GM21367 (cell line): Measurements from ENCODE around the gene USF1.
"Not testable (repeated sequence)": the region's sequence is repeated elsewhere in the genome, so short reads cannot be mapped to it uniquely, and the experiment has no call there.

ENCODE experiments used
- ATAC-seq: cut with Tn5 transposase; IDR thresholded peaks from one replicate; pipeline ENCODE4 v1.9.1; 2021; ENCODE audit not compliant: unreplicated experiment

The USF1 gene

DNA sequence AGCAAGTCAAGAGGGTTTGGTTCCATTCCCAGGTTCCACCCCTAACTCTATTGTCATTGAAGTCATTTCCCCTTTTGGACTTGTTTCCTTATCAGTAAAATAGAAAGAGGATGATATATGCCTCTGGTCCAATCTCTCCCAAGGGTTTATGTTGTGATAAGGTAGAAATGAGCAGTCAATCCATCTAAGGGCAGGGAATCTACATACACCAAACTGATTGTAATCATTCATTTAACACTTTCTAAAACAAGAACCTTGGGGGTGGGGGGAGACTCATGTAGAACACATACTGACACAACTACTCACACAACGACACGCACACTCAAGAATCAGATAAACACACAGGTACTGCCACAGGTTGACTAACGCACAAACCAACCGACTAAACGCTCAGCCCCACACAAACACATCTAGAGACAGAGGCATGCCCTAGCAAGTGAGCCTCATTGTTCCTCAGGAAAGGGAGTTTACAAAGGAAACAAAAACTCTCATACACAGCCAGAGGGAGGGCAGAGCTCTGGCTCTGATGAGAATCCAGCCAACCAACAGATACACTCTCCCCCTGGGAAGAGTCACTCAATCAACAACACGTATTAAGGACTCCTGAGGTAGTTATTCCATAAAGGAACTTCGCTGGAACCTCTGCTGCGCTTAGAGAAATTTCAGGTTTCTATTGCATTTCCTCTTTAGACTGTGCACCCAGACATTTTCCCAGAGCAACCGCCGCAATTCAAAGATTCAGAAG, 25.9 kb downstream of the USF1 start:
- no peak for ATAC-seq

DNA sequence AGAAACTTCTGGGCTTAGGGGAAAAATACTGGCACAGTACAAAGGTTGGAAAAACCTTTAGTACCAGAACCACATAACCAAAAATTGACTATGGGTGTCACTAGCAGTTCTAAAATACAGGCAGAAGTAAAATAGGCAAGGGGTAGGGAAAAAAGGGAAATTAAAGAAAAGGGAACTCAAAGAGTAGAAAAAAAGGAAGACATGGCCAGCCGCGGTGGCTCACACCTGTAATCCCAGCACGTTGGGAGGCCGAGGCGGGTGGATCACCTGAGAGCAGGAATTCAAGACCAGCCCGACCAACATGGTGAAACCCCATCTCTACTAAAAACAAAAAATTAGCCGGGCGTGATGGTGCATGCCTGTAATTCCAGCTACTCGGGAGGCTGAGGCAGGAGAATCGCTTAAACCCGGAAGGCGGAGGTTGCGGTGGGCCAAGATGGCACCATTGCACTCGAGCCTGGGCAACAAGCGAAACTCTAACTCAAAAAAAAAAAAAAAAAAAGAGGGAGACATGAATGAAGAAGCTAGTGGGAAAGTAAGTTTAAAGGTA, 26.6 kb downstream of the USF1 start:
- ATAC-seq: not testable (repeated sequence)

DNA sequence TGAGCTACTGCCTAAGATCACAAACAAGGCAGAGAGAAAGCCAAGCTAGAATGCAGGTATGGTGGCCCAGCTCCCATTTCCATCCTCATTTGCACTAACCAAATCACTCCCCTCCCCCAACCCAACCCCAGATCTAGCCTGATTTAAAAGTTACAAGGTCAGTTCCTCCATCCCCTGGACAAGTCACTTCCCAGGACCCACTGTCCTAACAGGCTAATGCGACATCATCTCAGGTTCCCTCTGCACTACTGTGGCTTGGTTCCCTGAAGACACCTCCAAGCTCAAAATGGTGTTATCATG, 27.2 kb downstream of the USF1 start:
- ATAC-seq: no peak

DNA sequence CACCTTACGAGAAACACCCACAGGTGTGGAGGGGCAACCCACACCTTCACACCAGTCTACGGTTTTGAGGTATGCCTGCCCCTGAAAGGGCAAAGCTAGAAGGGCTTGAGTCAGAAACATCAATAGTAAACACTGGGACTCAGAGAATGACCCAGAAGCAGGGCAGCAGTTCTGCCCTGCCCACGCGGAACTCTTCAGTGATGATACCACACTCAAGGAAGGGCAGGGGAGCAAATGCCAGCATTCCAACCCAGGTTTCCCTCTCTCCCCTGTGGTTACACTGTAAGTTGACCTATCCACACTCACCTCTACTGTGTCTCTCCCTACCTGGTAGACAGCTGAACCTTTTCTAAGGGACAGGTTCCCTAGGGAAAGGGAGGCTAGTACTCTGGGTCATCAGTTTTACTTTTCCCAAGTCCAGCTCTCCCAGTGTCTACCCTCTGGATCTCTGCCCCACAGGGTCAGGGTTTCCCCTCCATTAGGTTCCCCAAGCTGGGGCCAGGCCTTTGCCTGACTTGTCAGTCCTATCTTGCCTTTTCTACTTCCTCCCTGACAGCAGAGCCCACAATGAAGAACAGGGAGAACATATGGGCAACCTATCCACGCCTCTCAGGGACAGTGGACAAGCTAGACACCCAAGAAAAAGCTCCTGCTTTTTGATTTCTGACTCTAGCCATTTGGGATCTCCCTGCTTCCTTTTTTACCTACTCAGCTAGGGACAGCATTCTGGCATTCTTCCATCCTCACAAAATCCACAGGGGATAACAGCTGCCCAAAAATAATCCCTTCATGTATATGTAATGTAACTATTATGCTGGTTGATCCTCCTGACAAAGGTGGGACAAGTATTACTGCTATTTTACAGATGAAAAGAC, 27.8 kb downstream of the USF1 start:
- ATAC-seq: no peak

DNA sequence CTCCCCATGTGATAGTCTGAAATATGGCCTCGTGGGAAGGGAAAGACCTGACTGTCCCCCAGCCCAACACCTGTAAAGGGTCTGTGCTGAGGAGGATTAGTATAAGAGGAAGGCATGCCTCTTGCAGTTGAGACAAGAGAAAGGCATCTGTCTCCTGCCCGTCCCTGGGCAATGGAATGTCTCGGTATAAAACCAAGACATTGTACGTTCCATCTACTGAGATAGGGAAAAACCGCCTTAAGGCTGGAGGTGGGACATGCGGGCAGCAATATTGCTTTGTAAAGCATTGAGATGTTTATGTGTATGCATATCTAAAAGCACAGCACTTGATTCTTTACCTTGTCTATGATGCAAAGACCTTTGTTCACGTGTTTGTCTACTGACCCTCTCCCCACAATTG, 28.6 kb downstream of the USF1 start:
- not testable (repeated sequence) for ATAC-seq

DNA sequence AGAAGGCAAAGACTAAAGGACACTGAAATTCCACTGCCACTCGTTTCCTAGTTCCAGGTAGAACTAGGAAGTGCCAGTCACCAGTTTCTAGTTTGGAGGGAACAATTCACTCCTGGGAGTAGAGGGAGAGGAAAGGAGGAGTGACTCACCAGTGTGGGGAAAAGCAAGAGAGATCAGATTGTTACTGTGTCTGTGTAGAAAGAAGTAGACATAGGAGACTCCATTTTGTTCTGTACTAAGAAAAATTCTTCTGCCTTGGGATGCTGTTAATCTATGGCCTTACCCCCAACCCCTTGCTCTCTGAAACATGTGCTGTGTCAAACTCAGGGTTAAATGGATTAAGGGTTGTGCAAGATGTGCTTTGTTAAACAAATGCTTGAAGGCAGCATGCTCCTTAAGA, 29.1 kb downstream of the USF1 start:
- ATAC-seq: not testable (repeated sequence)

DNA sequence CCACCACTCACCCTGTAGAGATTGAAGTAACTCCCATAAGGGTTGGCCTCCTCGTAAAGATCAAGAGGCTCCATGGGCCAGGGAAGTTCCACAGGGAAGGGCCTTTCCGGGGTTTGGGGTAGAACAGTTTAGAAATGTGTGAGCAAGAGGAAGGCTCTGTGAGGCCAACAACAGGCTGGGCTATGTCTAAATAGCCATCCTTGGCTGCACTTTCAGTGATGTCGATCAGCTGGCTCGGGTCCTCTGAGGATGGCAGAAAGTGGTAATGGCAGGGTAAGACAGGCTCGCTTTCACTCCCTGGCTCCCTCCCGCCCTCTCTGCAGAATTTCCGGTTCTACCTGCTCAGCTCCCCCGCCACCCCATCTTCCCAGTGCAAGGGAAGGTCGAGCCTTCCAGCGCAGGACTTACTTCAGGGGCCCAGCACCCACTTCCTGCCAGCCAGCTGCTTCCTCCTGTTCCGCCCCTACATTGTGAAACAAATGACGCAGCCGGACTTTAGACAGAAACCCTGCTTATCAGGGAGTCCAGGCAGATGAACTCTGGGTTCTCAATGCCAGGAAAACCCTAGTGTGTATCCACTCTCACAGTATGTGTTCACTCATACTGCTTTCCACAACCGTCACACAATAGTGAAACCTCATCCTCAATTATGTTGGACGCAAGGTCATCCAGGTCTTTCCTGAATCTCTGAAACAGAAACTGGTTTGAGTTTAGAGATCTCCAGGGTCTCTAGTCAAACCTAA, 32.1 kb downstream of the USF1 start:
- ATAC-seq: peak; percentile 70

DNA sequence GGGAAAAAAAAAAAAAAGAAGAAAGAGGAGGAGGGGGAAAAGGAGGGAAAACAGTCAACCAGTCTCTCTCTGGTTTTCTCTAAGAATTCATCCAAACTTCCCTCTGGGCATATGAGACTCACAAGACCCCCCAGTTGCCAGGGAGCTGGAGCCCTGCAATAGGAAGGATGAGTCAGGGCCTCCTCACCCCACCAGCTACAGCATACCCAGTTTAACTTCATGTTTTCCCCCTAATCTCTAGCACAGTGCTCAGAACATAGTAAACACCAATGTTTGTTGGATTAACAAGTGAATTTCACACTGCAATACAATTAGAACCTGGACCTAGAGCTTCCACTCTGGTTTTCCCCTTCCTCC, 32.7 kb downstream of the USF1 start:
- ATAC-seq: peak; percentile 23

DNA sequence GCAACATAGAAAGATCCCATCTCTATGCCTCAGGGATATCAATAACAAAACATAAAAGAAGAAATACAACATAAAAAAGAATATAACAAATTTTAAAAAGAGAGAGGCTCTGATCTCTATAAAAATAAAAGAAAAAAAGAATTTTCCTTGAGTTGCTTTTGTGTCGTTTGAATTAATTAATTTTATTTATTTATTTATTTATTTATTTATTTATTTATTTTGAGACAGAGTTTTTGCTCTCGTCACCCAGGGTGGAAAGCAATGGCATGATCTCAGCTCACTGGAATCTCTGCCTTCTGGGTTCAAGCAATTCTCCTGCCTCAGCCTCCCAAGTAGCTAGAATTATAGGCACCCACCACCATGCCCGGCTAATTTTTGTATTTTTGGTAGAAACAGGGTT, 33.4 kb downstream of the USF1 start:
- no peak for ATAC-seq

DNA sequence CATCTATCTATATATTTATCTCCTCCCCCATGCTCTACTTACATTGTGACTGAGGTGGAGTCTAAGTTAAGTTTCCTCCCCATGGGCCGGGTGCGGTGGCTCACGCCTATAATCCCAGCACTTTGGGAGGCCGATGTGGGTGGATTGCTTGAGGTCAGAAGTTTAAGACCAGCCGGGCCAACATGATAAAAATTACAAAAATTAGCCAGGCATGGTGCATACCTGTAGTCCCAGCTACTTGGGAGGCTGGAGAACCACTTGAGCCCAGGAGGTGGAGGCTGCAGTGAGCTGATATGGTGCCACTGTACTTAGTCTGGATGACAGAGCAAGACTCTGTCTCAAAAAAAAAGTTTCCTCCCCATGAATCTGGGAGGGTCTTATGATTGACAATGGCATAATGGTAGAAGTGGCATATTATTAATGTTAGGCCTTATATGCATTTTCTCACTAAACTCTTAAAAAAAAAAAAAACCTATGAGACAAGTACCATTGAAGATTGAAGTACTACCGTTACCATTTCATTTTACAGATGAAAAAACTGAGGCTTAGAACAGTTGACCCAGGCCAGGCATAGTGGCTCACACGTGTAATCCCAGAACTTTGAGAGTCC, 36.1 kb downstream of the USF1 start:
- no peak for ATAC-seq

DNA sequence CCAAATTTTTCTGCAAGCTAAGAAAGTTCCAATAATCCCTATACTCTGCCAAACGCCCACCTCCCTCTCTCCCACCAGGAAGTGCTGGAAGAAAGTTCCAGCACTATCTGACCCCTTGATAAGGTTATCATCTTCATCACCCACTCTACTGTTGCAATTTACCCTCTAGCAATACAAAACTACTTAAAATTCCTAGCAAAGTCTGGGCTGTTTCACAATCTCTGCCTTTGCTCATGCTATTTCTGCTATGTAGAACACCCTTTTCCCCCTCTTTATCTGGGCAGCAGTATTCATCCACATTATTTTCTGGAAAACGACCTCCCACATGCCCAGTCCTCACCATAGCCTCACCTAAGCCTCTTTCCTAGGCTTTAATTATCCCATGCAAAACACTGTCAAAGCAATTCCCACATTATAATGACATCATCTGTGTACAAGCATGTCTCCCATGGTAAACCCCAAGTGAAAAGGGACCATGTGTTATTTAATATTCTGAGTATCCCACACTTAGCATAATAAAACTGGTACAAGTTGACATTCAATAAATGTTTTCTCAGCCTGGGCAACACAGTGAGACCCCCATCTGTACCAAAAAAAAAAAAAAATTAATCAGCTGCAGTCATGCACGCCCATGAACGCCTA, 36.8 kb downstream of the USF1 start:
- ATAC-seq: no peak

DNA sequence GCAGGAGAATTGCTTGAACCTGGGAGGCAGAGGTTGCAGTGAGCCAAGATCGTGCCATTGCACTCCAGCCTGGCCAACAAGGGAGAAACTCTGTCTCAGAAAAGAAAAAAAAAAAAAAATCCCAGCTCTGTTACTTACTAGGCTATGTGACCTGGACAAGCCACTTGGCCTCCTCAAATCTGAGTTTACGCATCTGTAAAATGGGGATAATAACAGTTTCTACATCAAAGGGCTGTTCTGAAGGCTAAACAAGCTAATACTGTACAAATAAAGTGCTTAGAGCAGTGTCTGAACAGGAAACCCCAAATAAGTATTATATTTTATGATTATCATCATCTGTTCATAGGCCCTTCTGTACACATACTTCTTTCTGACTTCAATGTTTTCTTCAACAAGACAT, 38.4 kb downstream of the USF1 start:
- ATAC-seq: no peak

DNA sequence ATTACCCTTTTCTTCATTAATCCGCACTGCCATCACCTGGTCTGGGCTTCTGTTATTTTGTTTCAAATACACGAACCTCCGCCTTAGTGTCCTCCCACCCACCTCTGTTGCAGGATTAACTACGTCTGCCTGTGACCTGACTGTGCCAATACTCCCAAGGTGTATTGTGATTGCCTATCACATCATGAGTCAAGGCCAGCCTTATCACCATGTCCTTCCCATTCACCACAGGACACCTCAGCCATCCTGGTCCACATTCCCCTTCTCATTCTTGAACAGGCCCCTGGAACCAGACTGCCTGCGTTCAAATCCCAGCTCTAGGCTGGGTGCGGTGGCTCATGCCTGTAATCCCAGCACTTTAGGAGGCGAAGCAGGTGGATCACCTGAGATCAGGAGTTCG, 39.2 kb downstream of the USF1 start:
- ATAC-seq: no peak

DNA sequence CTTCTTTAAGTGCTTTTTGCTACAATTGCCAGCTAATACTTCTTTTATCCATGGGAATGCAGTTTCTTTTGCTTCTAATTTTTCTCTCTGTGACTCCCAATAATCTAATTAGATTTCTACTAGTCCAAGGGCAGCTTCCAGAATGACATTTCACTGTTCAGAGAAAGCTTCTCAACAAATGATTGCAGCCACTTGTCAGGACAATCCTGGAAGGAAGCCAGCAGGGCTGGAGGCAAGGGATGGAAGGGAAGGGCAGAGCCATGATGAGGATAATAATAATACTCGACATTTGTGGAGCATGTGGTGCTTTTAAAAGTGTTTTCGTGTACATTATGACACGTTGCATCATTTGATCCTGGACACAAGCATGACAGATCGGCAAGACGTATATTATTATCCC, 44.3 kb downstream of the USF1 start:
- ATAC-seq: no peak

DNA sequence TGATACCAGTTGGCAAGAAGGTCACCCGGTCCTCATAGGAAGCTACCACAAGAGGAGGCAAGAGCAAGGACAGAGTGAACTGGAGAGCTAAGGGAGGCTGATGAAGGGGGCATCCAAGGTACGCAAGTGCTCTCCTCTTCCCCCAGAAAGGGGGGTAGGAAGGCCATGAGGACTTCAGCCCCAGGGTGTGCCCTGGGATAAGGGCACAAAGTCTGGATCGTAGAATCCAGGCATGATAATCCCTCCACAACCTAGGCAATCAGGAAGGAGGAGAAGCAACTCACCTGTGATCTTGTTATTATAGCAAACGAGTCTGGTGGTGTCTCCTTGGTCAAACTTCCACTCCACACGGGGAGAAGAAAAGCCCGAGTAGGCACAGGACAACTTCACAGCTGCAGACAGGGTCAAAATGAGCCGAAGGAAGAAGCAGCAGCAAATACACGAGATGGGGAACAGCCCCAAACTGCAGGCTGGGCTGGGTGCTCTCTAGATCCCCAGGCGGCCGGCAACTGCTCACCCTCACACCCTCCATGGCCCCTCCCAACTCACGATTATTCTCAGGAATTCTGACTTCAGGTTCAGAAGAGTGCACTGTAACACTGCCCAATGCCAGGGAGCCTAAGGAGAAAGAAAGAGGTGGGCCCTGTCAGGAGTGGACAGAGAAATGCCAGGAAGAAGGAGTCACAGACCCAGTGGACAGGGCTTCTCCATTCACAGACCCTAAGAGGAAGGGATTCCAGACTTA, 44.9 kb downstream of the USF1 start:
- no peak for ATAC-seq

DNA sequence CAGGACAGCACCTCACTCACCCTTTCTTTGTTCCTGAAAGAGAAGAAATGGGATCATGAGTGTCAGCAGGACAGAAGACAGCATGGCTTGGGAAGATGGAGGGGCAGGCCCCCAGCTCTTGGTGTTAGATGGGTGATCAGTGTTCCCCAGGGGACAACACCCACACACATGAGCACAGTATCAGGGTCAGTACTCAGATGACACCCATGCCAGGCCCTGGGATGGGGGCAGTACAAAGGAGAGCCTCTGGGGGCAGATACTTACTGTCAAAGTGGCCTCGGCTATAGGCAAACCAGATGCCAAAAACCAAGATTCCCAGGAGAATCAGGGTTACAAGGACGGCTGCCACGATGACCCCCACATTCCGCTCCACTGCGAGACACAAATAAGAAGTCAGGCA, 46.4 kb downstream of the USF1 start:
- no peak for ATAC-seq

DNA sequence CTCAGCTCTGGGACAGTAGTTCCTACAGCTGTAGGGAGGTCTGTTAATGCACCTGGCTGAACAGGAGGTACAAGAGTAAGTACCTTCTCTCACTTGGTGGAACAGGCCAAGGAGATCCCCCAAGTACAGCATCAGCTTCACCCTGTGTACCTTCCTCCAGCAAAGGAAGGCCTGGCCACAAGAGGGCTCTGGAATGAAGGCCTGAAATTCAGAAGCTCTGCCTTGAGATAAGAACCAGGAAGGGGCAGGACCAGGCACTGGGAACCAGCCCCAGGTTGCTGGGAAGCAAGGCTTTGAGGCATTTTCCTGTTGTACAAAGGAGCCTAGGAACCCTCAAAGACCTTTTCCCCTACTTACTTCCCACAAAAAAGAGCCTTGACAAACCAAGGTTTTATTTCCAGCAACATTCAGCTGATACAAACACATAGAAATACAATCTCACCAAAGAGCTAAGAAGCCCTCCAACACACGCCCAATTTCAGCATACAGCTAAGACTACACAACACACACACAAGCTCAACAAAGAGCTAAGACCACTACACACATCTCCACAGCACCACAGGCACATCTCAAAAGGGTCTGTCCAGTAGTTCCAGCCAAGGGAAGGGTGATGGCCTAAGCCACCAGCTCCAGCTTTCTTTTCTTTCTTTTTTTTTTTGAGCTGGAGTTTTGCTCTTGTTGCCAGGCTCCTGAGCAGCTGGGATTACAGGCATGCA, 48.3 kb downstream of the USF1 start:
- ATAC-seq: no peak

DNA sequence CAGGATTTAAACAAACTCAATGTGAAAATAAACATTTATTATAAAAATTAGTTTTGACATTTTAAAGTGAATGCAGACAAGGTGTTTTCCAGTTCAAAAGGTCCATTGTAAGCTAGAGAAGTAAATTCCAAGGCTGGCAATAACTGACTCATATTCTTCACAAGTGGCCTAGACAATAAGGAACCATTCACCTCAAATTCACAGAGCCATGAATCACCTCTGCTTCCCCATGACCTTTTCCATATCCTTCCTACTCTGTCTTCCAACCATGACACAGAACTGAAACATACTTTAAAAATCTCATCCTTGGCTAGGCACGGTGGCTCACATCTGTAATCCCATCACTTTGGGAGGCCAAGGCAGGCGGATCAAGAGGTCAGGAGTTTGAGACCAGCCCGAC, 49.6 kb downstream of the USF1 start:
- no peak for ATAC-seq

DNA sequence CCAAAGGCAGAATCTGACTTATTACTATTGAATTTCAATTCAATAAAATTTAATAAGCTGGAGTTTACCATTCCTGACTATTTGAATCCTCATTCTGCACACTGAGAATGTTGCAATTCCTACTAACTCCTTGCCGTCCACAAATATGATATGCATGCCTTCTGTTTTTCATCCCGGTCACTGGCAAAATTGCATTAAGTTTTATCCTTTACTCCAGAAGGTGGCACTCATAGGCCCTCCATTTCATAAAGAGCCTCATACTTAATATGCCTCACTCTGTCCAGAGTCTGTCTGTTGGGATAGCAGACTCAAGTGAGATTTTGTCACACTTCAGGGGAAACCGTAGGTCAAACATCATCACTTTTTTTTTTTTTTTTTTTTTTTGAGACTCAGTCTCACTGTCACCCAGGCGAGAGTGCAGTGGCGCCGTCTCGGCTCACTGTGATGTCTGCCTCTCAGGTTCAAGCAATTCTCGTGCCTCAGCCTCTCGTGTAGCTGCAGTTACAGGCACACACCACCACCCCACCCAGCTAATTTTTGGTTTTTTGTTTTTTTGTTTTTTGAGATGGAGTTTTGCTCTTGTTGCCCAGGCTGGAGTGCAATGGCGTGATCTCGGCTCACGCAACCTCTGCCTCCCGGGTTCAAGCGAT, 52.1 kb downstream of the USF1 start:
- ATAC-seq: no peak
